Measurements from ENCODE around the gene EPB41L2.

EPB41L2 gene

GRCh38 chr6:130834482-130835251 is 228.4 kb downstream of the EPB41L2 start:
- Histone ChIP-seq H3K4me3 (ENCODE audit: low read depth in 1 of 2, low read length in 1 of 2) (no peak overlapping the region), H3K27me3 (no peaks in the 10 kb centered on the region), H3K4me1 (ENCODE audit: control insufficient read depth in 1 of 2, insufficient read depth in 1 of 2, low read depth in 1 of 2, low read length in 1 of 2) (no peaks in the 10 kb centered on the region), H3K27ac (no peak overlapping the region), H3K9me3 (no peaks in the 10 kb centered on the region), H3K36me3 (no peaks in the 10 kb centered on the region)
- no peak for TF ChIP-seq CTCF (IDR thresholded peaks at IDR 0.05)

- H3K27me3 ChIP-seq = no peaks in the 10 kb centered on the region
- no peak overlapping the region for H3K4me3 ChIP-seq (ENCODE audit: low read depth in 1 of 2, low read length in 1 of 2)
- H3K4me1 ChIP-seq (ENCODE audit: control insufficient read depth in 1 of 2, insufficient read depth in 1 of 2, low read depth in 1 of 2, low read length in 1 of 2) = no peaks in the 10 kb centered on the region
- no peaks in the 10 kb centered on the region for H3K36me3 ChIP-seq
- H3K9me3 ChIP-seq = no peaks in the 10 kb centered on the region
- no peak for TF ChIP-seq CTCF (IDR thresholded peaks at IDR 0.05)
- H3K27ac ChIP-seq = no peak overlapping the region
Measured at GRCh38 chr6:130833569-130833968, 229.5 kb downstream of the EPB41L2 start.

- Histone ChIP-seq H3K36me3 (no peaks in the 10 kb centered on the region), H3K9me3 (no peaks in the 10 kb centered on the region), H3K4me1 (ENCODE audit: control insufficient read depth in 1 of 2, insufficient read depth in 1 of 2, low read depth in 1 of 2, low read length in 1 of 2) (no peaks in the 10 kb centered on the region), H3K27ac (no peak overlapping the region), H3K4me3 (ENCODE audit: low read depth in 1 of 2, low read length in 1 of 2) (no peak overlapping the region), H3K27me3 (no peaks in the 10 kb centered on the region)
- TF ChIP-seq CTCF (IDR thresholded peaks at IDR 0.05) = no peak
Measured at GRCh38 chr6:130831607-130832006, 231.4 kb downstream of the EPB41L2 start.

GRCh38 chr6:130829333-130829910 is 233.6 kb downstream of the EPB41L2 start:
- no peaks in the 10 kb centered on the region for H3K4me1 ChIP-seq (ENCODE audit: control insufficient read depth in 1 of 2, insufficient read depth in 1 of 2, low read depth in 1 of 2, low read length in 1 of 2)
- no peaks in the 10 kb centered on the region for H3K9me3 ChIP-seq
- no peak for TF ChIP-seq CTCF (IDR thresholded peaks at IDR 0.05)

GRCh38 chr6:130827247-130828149 is 235.5 kb downstream of the EPB41L2 start, which contains the start of gene SMLR1:
Gene SMLR1 (plus strand): TSS chr6:130827406. CDS start chr6:130827414, 8 bp downstream.
- H3K36me3 ChIP-seq = no peaks in the 10 kb centered on the region
- H3K4me3 ChIP-seq (ENCODE audit: low read depth in 1 of 2, low read length in 1 of 2) = no peak within 1 kb of the TSS
- H3K27ac ChIP-seq = no peak within 1 kb of the TSS
- H3K9me3 ChIP-seq = no peaks in the 10 kb centered on the region
- no peaks in the 10 kb centered on the region for H3K27me3 ChIP-seq
- TF ChIP-seq CTCF (IDR thresholded peaks at IDR 0.05) = no peak
- no peaks in the 10 kb centered on the region for H3K4me1 ChIP-seq (ENCODE audit: control insufficient read depth in 1 of 2, insufficient read depth in 1 of 2, low read depth in 1 of 2, low read length in 1 of 2)

More at GRCh38 chr6:130829333-130829910, 233.6 kb downstream of the EPB41L2 start:
- no peak overlapping the region for H3K27ac ChIP-seq
- H3K27me3 ChIP-seq = no peaks in the 10 kb centered on the region
- no peaks in the 10 kb centered on the region for H3K36me3 ChIP-seq
- no peak overlapping the region for H3K4me3 ChIP-seq (ENCODE audit: low read depth in 1 of 2, low read length in 1 of 2)
